HG03378 (cell line): Measurements from ENCODE around the gene ZP2.
"Not testable (repeated sequence)": the region's sequence is repeated elsewhere in the genome, so short reads cannot be mapped to it uniquely, and the experiment has no call there.

Experiments used
- ATAC-seq: cut with Tn5 transposase; IDR thresholded peaks from one replicate; pipeline ENCODE4 v1.9.1; 2021; ENCODE audit warnings: mild to moderate bottlenecking, moderate library complexity; ENCODE audit not compliant: unreplicated experiment

Gene ZP2

GRCh38 chr16:21175397-21175796 lies 36.0 kb downstream of the ZP2 start:
- no peak for ATAC-seq

- ATAC-seq: no peak
Observed at GRCh38 chr16:21172650-21173049, 38.7 kb downstream of the ZP2 start.

DNA sequence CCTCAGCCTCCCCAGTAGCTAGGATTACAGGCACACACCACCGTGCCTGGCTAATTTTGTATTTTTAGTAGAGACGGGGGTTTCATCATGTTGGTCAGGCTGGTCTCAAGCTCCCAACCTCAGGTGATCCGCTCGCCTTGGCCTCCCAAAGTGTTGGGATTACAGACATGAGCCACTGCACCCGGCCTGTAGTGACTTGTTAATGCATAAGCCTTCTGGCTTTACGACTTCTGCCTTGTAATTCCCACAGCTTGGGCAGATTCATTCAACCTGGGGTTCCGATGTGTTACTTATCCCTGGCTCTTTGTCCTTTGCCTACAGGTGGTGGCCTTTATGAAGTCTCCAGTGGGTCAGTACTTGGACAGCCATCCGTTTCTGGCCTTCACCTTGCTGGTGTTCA lies 41.3 kb downstream of the ZP2 start:
- not testable (repeated sequence) for ATAC-seq

DNA sequence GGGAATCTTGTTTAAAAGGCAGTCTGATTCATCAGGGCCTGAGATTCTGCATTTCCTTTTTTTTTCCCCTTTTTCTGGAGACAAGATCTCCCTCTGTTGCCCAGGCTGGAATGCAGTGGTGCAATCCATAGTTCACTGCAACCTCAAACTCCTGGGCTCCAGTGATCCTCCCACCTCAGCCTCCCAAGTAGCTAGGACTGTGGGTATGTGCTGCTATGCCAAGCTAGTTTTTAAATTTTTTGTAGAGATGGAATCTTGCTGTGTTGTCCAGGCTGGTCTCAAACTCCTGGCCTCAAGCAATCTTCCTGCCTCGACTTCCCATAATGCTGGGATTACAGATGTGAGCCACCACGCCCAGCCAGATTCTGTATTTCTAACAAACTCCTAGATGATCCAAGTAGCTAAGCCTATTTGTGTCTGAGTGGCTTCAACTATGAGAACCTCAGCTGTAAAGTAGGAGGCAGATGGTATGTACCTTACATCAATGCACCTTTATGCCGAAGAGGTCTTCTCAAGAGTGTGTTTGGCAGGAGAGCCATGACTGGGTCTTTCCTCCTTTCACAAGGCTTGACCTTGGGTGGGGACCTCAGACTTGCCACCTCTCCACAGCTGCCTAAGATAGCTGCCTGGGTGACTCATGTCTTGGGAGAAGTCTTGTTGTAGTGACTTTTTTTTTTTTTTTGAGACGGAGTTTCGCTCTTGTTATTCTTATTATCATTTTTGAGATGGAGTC lies 42.0 kb downstream of the ZP2 start:
- ATAC-seq: no peak

DNA sequence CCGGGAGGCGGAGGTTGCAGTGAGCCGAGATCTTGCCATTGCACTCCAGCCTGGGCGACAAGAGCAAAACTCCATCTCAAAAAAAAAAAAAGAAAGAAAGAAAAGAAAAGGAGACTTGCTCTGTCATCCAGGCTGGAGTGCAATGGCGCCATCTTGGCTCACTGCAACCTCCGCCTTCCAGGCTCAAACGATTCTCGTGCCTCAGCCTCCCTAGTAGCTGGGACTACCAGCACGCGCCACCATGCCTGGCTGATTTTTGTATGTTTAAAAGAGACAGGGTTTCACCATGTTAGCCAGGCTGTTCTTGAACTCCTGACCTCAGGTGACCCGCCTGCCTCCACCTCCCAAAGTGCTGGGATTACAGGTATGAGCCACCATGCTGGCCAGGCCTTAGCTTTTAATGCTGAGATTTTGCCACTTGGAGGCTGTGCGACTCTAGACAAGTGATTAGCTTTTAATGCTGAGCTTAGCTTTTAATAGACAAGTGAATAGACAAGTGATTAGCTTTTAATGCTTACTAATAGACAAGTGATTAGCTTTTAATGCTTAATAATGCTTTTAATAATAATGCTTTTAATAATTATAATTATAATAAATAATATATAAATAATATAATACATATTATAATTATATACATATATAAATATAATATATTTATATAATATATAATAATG lies 43.3 kb downstream of the ZP2 start:
- no peak for ATAC-seq

GRCh38 chr16:21167360-21167759 lies 44.0 kb downstream of the ZP2 start:
- no peak for ATAC-seq

DNA sequence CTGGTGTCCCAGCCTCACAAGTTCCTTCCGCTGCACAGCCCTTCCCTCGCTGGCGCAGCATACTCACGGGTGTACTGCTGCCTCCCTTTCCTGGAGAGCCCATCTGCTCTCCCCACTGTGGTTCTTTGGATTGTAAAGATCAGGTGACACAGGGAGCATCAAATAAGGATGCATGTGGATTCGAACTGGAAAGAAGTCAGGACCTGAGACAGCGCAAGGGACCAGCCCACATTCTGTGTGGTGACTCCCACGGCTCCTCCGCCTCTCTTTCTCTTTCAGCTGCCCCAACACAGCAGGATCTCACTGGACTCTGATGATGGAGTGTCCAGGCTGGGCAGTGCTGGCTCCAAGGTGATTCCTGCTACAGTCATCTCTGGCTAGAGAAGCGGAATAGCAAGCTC lies 44.8 kb downstream of the ZP2 start:
- no peak for ATAC-seq

DNA sequence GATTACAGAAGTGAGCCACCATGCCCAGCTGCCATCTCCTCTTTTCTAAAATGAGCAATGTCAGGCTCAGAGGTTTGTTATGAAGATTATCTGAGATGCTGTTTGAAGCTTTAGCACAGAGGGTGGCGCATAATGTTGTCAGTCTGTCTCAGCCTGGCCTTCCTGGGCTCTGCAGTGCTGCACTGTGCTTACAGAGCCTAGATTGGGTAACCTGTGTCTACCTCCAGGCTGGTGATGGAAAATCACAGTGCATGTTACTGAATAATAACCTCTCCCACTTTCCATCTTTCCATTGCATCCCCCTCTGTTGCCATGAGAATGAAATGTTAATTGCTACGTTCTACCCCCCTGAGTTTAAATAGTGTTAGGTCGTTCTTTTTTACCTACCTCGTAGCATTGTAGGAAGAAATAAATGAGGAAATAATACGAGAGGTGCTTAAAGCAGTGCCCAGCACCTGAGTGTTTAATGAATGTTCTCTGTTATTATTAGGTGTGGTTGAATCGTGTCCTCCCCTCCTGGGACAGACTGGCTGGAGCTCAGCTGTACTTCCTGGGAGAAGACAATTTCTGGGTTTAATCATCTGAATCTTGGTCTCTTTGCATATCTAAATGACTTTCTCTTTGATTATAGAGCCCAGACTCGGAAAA lies 46.7 kb downstream of the ZP2 start:
- ATAC-seq: no peak

DNA sequence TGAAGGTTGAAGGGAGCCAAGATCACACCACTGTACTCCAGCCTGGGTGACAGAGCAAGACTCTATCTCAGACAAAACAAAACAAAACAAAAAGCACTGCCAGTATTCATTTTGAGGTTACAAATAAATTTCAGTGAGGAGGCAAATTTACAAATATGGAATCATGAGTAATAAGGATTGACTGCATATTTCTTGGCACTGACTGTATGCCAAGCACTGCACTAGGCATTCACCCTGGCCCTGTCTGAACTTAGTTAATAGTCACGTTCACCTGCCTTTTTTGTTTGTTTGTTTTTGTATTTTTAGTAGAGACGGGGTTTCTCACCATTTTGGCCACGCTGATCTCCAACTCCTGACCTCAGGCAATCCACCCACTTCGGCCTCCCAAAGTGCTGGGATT lies 47.8 kb downstream of the ZP2 start:
- no peak for ATAC-seq

DNA sequence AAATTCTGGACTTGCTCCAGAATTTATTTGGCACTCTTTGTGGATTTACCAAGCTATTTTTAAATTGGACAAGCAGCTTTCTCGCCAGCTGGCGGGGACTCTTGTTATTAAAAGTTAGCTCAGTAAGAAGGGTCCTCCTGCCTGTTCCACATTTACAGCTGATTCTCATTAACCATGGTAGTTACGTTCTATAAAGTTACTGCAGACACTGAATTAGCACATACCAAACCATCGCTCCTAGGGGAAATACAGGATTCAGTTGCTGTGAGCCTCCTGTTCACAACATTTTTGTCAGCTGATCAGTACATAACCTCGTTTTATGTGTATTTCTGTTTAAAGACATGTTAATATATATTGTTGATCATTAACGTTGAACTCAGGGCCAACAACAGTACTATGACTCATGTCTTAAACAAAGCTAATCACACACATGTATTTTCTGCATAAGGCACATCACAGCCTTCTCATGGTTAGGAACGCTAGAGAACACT lies 48.7 kb downstream of the ZP2 start:
- ATAC-seq: no peak

GRCh38 chr16:21161211-21161610 lies 50.2 kb downstream of the ZP2 start:
- no peak for ATAC-seq

DNA sequence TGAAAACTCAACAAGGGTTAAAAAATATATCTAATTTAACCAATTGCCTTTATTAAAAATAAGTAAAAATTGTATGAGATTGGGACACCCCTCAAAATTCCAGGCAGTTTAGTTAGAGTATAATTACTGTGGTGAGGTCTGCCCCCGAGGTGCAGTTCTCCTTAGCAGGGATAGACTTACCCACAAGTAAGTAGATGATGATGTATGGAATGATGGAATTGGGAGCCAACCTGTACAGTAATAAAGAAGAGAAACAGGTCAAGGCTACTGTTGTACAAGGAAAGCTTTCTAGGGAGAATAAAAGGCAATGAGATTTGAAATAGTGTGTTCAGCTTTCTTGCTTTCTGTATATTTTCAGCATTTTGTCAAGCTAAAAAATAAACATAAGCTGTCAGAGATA lies 51.1 kb downstream of the ZP2 start:
- no peak for ATAC-seq

- ATAC-seq: no peak
Observed at GRCh38 chr16:21159281-21159951, 52.0 kb downstream of the ZP2 start.

GRCh38 chr16:21158208-21159110 lies 52.9 kb downstream of the ZP2 start, which contains the start of gene LDAF1:
Gene LDAF1 (plus strand): TSS chr16:21158674. CDS start chr16:21161183, 2,509 bp downstream.
- ATAC-seq: no peak

DNA sequence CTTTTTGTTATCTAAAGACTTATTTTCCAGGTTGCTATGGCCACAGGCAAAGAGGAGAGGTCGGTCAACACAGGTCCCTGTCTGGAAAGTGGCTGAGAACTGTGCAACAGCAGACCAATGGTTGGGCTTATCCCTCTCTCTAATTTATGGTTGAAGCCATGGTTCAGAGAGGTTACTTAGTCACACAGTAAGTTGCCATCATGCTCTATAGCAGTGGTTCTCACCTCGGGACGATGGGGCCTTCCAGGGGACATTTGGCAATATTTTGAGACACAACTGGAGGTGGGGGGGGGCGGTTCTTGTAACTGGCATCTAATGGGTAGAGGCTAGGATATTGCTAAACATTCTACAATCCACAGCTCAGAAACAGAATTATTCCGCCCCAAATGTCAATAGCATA lies 53.7 kb downstream of the ZP2 start:
- ATAC-seq: no peak

DNA sequence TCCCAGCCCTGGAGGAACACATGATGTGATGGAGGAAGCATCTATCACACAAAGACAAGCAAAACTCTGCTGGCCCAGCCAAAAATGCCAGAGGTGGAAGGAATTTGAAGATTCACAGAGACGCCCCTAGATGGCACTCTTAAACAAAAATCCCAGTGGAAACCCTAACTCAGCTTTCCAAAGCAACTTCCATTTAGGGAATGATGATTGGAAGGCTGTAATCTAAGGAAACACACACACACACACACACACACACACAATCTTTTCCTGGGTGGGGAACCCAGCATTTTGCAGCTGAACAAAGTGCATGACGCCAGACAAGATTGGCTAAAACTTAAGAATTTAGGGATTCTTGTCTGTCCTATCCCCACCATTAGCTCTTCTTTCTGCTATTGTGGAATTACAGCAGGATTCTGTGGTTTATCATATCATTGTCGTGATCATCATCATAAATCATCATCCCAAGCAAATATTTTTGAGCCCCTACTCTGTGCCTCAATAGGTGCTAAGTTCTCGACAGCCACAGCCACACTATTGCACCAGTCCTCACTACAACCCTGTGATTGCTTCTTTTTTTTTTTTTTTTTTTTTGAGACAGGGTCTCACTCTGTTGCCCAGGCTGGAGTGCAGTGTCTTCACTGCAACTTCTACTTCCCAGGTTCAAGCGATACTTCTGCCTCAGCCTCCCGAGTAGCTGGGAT lies 54.5 kb downstream of the ZP2 start:
- ATAC-seq: no peak

- ATAC-seq: not testable (repeated sequence)
Observed at GRCh38 chr16:21156011-21156410, 55.4 kb downstream of the ZP2 start.

DNA sequence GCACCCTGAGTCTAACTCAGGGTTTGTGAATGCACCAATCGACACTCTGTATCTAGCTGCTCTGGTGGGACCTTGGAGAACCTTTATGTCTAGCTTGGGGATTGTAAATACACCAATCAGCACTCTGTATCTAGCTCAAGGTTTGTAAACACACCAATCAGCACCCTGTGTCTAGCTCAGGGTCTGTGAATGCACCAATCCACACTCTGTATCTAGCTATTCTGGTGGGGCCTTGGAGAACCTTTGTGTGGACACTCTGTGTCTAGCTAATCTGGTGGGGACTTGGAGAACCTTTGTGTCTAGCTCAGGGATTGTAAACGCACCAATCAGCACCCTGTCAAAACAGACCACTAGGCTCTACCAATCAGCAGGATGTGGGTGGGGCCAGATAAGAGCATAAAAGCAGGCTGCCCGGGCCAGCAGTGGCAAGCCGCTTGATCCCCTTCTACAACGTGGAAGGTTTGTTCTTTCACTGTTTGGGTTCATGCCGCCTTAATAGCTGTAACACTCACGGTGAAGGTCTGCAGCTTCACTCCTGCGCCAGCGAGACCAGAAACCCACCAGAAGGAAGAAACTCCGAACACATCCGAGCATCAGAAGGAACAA lies 58.1 kb downstream of the ZP2 start:
- ATAC-seq: not testable (repeated sequence)
